Measurements from ENCODE around the gene OR2Y1.
"Not testable (repeated sequence)": the region's sequence is repeated elsewhere in the genome, so short reads cannot be mapped to it uniquely, and the experiment has no call there.

OR2Y1 gene

GRCh38 chr5:180776376-180776775, 36.5 kb upstream of the OR2Y1 start:
- DNase-seq (ENCODE audit: extremely low spot score): no peak
- POLR2A ChIA-PET: no interaction called here
- CTCF ChIA-PET: interaction anchor here (1.0 kb wide), 1 partner anchor 9 kb away, joined by 3 read pairs; no protein-coding TSS in a partner anchor

GRCh38 chr5:180775624-180776023, 35.8 kb upstream of the OR2Y1 start:
- ChIA-PET CTCF (interaction anchor here (1.0 kb wide), 1 partner anchor 9 kb away, joined by 3 read pairs; no protein-coding TSS in a partner anchor), POLR2A (no interaction called here)
- DNase-seq (ENCODE audit: extremely low spot score): no peak
- TF ChIP-seq CTCF (IDR thresholded peaks at IDR 0.05; ENCODE audit: control extremely low read depth, extremely low read depth, low read depth, missing control alignments): no peak

More at GRCh38 chr5:180776376-180776775, 36.5 kb upstream of the OR2Y1 start:
- TF ChIP-seq CTCF (IDR thresholded peaks at IDR 0.05; ENCODE audit: control extremely low read depth, extremely low read depth, low read depth, missing control alignments): no peak

- ChIA-PET POLR2A (no interaction called here), CTCF (no interaction called here)
- no peak for DNase-seq (ENCODE audit: extremely low spot score)
- no peak for TF ChIP-seq CTCF (IDR thresholded peaks at IDR 0.05; ENCODE audit: control extremely low read depth, extremely low read depth, low read depth, missing control alignments)
These were observed 32.0 kb upstream of the OR2Y1 start for GRCh38 chr5:180771839-180772238.

- ChIA-PET CTCF (no interaction called here), POLR2A (no interaction called here)
- DNase-seq (ENCODE audit: extremely low spot score): no peak
- no peak for TF ChIP-seq CTCF (IDR thresholded peaks at IDR 0.05; ENCODE audit: control extremely low read depth, extremely low read depth, low read depth, missing control alignments)
These were observed 30.0 kb upstream of the OR2Y1 start for GRCh38 chr5:180769821-180770220.

- no peak for DNase-seq (ENCODE audit: extremely low spot score)
- POLR2A ChIA-PET: no interaction called here
- TF ChIP-seq CTCF (IDR thresholded peaks at IDR 0.05; ENCODE audit: control extremely low read depth, extremely low read depth, low read depth, missing control alignments): no peak
- CTCF ChIA-PET: interaction anchor here (1.0 kb wide), 1 partner anchor 26 kb away, joined by 3 read pairs; no protein-coding TSS in a partner anchor
These were observed 15.7 kb upstream of the OR2Y1 start for GRCh38 chr5:180755601-180756000.

GRCh38 chr5:180744253-180744652, 4.4 kb upstream of the OR2Y1 start:
- DNase-seq (ENCODE audit: extremely low spot score): no peak
- TF ChIP-seq CTCF (IDR thresholded peaks at IDR 0.05; ENCODE audit: control extremely low read depth, extremely low read depth, low read depth, missing control alignments): no peak
- CTCF ChIA-PET: no interaction called here
- POLR2A ChIA-PET: no interaction called here

- no peak for TF ChIP-seq CTCF (IDR thresholded peaks at IDR 0.05; ENCODE audit: control extremely low read depth, extremely low read depth, low read depth, missing control alignments)
- CTCF ChIA-PET: interaction anchor here (0.8 kb wide), 1 partner anchor 25 kb away, joined by 4 read pairs; no protein-coding TSS in a partner anchor
- POLR2A ChIA-PET: no interaction called here
- DNase-seq (ENCODE audit: extremely low spot score): no peak
These were observed 2.9 kb upstream of the OR2Y1 start for GRCh38 chr5:180742727-180743126.

- DNase-seq (ENCODE audit: extremely low spot score); POLR2A ChIA-PET: not testable (repeated sequence)
- CTCF ChIA-PET: interaction anchor here (1.5 to 1.9 kb wide), 2 partner anchors 9 to 134 kb away, joined by 3 to 4 read pairs; no protein-coding TSS in a partner anchor
These were observed 1.1 kb upstream of the OR2Y1 start for GRCh38 chr5:180740953-180741352.
